ENCODE measurements around the gene ETV2. TPM values are rescaled to one million over a fixed set of nuclear protein-coding genes. Genes with fewer than 3 reads are reported as not detected.

Gene ETV2
- total RNA-seq, 2 experiments from 2014 or later, result 2.0 to 2.1 TPM

DNA sequence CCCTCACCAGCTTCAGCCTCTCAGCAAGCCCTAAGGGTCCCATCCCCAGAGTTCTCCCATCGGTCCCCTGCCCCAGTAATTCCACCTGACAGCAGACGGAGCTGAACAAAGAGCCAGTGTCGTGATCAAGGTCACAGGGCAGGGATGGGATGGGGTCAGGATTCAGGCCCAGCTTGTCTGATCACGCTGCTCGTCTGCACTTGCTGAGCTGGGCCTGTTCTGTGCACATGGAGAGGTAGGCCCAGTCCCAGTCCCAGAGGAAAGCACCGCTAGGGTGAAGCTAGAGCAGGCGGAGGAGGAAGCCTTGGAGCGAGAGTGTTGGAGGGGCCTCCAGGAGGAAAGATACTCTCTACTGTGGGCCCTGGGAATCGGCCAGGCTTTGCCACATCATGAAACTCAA, 19.8 kb upstream of the ETV2 start:
- CTCF ChIA-PET, result no interaction called here
- POLR2A ChIA-PET, result interaction anchor here (0.6 kb wide), 1 partner anchor 8 kb away, joined by 7 read pairs; no protein-coding TSS in a partner anchor

DNA sequence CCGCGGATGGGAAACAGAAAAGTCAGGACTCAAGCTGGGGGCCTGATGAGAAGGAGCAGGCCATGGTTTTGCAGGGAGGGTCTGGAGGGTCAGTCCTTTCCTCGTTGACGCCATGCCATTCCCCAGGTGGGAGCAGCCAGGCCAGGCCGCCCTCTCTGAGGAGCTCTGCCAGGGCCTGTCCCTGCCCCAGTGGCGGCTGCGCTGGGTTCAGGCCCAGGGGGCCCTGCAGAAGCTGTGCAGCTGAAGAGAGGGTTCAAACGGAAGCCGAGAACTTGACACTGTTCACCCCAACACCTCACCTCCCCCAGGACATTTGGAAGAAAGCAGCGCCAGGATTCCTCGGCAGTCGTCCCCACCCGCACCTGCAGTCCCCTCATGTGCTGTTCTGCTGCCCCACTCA, 18.8 kb upstream of the ETV2 start:
- ChIA-PET POLR2A (interaction anchor here (0.9 to 1.1 kb wide), 2 partner anchors 10 to 15 kb away, joined by 3 read pairs; partner anchors contain the start of gene HAUS5), CTCF (no interaction called here)

DNA sequence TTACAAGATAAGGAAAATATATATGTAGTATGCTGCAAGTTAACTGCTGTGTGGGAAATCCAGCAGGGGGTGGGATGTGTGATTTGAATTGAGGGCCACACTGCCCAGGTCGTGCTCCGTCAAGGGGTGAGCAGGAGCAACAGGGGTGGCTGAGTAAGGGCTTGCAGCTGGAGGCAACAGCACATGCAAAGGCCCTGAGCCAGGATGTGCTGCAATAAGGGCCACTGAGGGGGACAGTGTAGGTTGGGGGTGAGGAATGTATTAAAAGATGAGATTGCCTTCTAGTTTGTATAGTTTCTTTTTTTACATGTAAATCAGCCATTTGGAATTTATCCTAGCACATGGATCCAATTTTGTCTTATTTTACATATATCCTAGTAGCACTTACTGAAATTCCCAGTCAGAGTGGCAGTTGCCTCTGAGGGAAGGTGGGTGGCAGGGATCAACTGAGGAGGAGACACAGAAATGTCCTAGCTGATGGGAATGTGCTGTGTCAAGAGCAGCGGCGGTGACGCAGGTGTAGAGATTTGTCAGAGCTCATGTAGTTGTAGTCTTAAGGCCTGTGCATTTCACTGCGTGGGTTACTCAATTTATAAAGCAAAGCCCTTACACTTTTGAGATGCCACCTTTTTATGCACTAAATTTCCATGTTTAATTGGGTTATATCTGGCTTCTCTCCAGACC, 18.1 kb upstream of the ETV2 start:
- ChIA-PET POLR2A (interaction anchor here (0.9 kb wide), 1 partner anchor 11 kb away, joined by 3 read pairs; the partner anchor contains the start of gene HAUS5), CTCF (interaction anchor here (0.7 kb wide), 1 partner anchor 1747 kb away, joined by 4 read pairs; no protein-coding TSS in a partner anchor)

DNA sequence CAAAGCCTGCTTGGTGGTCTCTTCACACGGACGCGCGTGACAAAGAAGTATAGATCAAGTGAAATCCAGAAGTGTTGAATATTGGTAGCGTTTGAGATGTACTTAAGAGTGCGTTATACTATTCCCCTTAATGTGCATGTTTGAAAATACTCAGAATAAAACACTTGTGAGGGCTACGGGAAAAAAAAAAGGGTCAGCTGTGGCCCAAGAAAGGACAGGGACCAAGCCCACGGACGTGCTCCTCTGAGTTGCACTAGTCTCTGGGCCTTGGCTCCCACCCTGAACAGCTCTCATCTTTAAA, 13.3 kb upstream of the ETV2 start:
- ChIA-PET CTCF (no interaction called here), POLR2A (no interaction called here)

DNA sequence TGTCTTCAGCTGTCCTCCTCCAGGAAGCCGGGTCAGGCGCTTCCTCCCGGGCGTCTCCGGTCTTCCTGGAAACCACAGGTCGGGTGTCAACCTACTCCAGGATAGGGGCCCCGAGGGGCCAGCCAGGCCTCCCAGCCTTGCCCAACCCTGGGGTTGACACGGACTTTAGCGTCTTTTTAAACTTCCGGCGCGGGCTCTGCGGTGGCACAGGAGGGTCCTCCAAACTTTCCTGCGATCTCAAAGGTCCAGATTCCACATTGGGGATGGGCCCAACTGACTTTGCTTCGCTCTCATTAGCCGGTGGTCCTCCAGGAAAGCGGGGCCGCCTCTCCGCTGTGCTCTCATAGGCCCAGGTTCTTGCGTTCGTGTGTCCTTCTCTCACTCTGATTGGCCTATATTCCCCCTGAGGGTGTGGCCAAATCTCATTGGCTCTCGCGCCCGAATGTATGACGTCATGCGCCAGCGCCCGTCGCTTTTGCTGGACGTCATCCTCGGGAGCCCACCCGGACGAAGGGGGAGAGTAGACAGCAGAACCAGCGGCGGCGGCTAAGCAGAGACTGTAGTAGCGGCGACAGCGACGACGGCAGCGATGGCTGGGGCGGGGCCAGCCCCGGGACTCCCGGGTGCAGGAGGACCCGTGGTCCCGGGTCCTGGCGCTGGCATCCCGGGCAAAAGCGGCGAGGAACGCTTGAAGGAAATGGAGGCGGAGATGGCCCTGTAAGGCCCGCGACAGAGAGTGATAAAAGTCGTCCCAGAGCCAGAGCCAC, 12.8 kb upstream of the ETV2 start, which contains the start of gene RBM42:
TSS of gene RBM42 (plus strand) at position 472 of the 767 bp plus-strand sequence. CDS start at position 590, 118 bp downstream.
- ChIA-PET CTCF (no interaction called here), POLR2A (no interaction called here)

DNA sequence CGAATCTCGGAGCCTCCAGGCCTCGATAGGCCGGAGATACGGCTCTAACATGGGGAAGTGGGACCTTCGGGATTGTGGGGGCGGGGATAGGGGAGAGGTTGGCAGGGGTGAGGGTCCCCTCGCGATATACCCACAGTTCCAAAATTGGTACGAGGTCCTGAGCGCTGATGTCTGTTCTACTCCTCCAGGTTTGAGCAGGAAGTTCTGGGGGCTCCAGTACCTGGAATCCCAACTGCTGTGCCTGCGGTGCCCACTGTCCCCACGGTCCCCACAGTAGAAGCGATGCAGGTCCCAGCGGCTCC, 12.3 kb upstream of the ETV2 start:
- ChIA-PET CTCF (no interaction called here), POLR2A (interaction anchor here (1.0 kb wide), 1 partner anchor 14 kb away, joined by 6 read pairs; no protein-coding TSS in a partner anchor)

DNA sequence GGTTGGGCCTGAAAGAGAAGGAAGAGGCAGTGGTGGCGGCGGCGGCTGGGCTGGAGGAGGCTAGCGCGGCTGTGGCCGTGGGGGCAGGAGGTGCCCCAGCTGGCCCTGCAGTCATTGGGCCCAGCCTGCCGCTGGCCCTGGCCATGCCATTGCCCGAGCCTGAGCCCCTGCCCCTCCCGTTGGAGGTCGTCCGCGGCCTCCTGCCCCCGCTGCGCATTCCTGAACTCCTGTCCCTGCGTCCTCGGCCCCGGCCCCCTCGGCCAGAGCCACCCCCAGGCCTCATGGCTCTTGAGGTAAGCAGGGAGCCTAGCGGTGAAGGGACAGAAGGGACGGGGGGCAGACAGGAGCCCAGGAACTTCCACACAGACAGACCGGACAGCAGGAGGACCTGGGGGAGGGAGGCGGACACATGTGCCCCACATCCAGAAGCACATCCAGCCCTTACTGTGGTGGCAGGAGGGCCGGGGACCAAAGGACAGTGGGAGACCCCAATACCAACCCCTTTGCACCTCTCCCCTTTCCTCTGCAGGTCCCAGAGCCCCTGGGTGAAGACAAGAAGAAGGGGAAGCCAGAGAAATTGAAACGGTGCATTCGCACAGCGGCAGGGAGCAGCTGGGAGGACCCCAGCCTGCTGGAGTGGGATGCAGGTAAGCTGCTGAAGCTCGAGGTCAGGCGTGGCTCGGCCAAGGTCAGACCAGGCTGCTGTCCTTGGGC, 7.7 kb upstream of the ETV2 start:
- POLR2A ChIA-PET, result no interaction called here

DNA sequence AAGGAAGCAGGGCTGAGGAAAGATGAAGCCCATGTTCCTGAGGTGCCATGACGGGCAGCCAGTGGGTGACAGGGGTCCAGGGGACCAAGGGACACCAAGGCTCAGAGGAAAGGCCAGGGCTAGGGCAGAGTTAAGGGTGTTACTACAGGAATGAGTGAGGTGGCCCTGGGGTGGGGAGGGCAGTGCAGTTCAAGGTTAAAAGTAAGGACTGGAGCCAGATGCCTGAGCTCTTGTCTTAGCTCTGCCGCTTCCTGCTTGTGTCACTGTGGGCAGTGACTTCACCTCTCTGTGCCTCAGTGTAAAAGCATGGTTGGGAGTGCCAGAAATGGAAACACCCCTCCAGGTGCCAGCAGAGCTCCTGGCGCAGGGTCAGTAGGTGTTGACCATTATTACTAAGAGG, 4.9 kb upstream of the ETV2 start:
- ChIA-PET POLR2A (no interaction called here), CTCF (no interaction called here)

More for the DNA sequence above, 7.7 kb upstream of the ETV2 start:
- CTCF ChIA-PET, result no interaction called here

DNA sequence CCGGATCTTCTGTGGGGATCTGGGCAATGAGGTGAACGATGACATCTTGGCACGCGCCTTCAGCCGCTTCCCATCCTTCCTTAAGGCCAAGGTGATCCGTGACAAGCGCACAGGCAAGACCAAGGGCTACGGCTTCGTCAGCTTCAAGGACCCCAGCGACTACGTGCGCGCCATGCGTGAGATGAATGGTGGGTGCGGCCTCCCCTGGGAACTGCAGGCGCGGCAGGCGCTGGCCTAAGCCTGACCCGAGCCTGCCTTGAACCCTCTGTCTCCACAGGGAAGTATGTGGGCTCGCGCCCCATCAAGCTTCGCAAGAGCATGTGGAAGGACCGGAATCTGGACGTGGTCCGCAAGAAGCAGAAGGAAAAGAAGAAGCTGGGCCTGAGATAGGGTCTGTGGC, 4.4 kb upstream of the ETV2 start:
- POLR2A ChIA-PET, result interaction anchor here (0.9 kb wide), 1 partner anchor 15 kb away, joined by 3 read pairs; no protein-coding TSS in a partner anchor
- CTCF ChIA-PET, result no interaction called here

DNA sequence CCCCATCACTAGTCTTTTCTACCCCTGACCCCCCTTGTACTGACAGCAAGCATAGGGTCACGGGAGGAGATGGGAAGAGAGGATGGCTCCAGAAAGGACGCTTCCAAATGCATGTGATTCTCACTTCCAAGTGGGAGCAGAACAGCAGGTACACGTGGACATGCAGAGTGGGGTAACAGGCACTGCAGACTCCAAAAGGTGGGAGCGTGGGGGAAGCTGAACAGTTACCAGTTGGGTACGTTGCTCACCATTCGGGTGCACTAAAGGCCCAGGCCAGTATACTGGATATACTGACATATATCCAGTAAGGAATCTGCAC, 2.3 kb upstream of the ETV2 start:
- ChIA-PET POLR2A (no interaction called here), CTCF (no interaction called here)

DNA sequence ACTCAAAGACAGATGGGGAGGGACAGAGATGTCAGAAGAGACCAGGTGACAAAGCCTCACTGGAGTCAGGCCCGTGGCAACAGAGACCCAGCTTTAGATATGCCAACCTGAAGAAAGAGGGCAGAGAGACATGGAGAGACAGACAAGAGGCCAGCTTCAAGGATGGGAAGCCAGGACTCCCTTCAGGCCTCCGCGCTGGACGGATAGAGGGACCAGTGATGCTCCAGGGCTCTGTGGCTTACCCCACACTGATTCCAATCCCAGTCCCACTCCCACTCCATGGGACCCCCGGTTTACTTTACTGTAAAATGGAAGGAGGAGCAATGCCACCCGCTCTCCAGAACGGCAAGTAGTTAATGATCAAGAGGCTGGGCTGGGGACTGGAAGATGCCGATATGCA, 1.7 kb upstream of the ETV2 start:
- POLR2A ChIA-PET, result no interaction called here
- CTCF ChIA-PET, result interaction anchor here (1.8 kb wide), 1 partner anchor 91 kb away, joined by 5 read pairs; no protein-coding TSS in a partner anchor

DNA sequence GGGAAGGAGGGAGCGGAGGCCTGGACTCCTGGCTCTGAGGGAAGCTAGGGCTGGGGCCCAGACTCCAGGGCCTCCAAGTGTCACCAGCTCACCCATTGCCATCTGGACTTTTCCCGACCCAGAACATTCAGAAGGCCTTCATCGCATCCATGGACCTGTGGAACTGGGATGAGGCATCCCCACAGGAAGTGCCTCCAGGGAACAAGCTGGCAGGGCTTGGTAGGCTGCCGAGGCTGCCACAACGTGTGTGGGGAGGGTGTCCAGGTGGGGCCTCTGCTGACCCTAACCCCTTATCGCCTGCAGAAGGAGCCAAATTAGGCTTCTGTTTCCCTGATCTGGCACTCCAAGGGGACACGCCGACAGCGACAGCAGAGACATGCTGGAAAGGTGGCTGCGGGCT, 767 bp downstream of the ETV2 start:
- CTCF ChIA-PET, result interaction anchor here (0.6 kb wide), 1 partner anchor 17 kb away, joined by 4 read pairs; no protein-coding TSS in a partner anchor
- POLR2A ChIA-PET, result interaction anchor here (0.7 to 0.8 kb wide), 2 partner anchors 13 to 26 kb away, joined by 4 to 6 read pairs; no protein-coding TSS in a partner anchor

DNA sequence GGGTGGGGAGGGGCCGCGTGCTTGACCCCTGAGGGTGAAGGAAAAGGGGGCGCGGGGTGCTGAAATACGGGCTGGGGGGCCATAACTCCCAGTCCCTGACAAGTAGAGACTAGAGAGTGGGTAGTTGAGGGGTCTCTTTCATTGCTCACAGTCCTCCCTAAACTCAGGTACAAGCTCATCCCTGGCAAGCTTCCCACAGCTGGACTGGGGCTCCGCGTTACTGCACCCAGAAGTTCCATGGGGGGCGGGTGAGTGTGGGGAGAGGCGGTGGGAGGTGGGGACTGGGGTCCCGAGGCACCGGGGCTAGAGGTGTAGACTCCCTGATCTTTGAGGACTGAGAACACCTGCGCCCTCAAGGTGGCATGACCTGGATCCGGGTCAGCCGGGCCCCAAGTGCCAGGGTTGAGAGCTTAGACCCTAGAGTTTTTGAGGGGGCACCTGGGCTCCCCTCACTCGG, 1.3 kb downstream of the ETV2 start:
- POLR2A ChIA-PET, result interaction anchor here (0.7 to 0.8 kb wide), 2 partner anchors 13 to 26 kb away, joined by 4 to 6 read pairs; no protein-coding TSS in a partner anchor
- CTCF ChIA-PET, result no interaction called here

DNA sequence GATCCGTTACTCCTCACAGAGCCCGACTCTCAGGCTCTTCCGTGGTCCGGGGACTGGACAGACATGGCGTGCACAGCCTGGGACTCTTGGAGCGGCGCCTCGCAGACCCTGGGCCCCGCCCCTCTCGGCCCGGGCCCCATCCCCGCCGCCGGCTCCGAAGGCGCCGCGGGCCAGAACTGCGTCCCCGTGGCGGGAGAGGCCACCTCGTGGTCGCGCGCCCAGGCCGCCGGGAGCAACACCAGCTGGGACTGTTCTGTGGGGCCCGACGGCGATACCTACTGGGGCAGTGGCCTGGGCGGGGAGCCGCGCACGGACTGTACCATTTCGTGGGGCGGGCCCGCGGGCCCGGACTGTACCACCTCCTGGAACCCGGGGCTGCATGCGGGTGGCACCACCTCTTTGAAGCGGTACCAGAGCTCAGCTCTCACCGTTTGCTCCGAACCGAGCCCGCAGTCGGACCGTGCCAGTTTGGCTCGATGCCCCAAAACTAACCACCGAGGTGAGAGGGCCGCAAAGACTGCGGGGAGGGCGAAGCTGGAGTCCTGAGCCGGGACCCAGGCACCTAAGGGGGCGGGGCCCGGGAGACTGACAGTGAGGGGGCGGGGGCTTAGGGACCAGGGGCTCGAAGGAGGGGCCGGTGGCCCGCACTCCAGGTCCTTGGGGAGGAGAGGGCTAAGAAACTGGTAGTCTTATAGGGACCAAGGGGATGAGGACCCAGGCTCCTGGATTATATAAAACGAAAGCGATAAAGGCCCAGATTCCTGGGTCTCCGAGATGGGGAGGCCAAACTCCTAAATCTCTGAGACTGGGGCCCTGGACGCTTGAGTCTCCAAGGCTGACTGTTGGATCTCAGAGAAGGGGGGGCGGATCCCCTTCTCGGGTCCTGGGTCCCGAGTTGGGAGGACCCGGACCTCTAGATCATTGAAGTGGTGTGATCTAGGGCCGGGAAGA, 2.0 kb downstream of the ETV2 start:
- ChIA-PET CTCF (interaction anchor here (0.7 to 1.2 kb wide), 2 partner anchors 64 to 133 kb away, joined by 3 to 7 read pairs; no protein-coding TSS in a partner anchor), POLR2A (interaction anchor here (0.8 kb wide), 1 partner anchor 14 kb away, joined by 6 read pairs; no protein-coding TSS in a partner anchor)

DNA sequence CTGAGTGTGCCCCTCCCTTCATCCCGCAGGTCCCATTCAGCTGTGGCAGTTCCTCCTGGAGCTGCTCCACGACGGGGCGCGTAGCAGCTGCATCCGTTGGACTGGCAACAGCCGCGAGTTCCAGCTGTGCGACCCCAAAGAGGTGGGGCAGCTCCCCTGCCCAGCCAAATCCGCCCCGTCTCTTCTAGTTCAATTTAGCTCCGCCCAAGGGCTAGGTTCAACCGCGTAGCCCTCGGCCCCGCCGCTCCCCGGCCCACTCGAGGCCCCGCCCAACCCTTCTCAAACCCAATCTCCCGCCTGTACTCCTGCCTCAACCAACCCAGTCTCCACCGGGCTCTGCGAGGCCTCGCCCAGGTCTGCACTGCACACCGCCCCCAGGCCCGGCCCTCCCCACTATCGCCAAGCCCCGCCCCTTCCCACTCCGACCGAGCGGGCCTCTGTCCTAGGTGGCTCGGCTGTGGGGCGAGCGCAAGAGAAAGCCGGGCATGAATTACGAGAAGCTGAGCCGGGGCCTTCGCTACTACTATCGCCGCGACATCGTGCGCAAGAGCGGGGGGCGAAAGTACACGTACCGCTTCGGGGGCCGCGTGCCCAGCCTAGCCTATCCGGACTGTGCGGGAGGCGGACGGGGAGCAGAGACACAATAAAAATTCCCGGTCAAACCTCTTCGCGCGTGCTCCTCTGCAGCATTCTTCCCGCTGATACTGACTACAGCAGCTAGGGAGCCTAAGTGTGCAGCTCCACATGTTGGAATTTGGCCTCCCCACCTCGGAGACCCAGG, 2.9 kb downstream of the ETV2 start:
- ChIA-PET POLR2A (no interaction called here), CTCF (interaction anchor here (0.7 to 1.2 kb wide), 2 partner anchors 63 to 134 kb away, joined by 3 to 7 read pairs; no protein-coding TSS in a partner anchor)

DNA sequence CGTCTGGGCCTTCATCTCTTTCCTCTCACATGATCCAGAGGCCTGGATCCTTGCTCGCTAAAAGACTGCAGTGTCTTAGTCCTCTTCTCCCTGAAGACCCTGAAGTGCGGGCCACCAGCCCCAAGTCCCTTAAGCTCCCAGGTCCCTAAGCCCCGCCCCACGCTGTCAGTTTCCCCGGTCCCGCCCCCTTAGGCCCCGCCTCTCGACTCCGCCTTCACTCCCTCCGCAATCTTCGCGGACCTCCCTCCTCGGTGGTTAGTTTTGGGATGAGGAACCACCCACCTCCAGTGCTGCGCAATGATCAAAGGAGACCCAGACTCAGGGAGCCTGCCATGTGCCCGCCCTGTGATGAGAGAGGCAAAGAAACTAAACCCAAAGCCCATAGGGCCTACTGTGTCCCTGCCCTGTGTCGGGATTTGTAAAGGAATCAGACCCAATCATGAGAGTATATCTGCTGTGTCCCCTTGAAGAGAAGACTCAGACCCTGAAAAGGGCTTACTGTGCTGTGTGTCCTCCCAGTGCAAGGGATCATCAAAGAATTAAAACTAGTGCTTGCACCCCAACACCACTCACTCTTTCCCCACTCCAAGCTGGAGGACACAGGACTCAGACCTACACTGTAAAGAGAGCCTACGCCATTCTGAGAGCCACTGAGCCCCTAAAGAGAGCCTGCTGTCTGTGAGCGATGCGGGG, 3.6 kb downstream of the ETV2 start:
- CTCF ChIA-PET, result no interaction called here
- POLR2A ChIA-PET, result interaction anchor here (0.5 kb wide), 1 partner anchor 10 kb away, joined by 4 read pairs; no protein-coding TSS in a partner anchor

DNA sequence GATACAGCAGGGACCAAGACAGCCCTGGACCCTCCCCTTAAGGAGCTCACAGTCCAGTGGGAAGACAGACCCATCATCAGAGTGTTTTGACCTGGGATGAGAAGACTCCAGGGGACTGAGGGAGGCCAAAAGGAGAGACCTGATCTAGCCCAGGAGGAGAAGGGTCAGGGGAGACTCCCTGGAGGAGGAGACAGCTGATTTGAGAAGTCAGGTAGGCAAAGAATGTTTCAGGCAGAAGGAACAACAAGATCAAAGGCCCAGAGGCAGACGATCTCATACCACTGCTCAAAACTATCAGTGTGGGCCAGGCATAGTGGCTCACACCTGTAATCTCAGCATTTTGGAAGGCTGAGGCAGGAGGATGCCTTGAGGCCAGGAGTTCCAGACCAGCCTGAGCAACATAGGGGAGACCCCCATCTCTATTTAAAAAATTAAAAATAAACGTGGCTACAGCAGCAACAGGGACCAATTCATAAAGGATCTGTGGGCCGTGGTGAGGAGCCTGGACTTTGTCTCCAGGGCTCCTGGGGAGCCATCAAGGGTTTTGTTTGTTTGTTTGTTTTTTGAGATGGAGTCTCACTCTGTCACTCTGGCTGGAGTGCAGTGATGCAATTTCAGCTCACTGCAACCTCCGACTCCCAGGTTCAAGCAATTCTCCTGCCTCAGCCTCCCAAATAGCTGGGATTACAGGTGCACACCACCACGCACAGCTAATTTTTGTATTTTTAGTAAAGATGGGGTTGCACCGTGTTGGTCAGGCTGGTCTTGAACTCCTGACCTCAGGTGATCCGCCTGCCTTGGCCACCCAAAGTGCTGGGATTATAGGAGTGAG, 4.4 kb downstream of the ETV2 start:
- CTCF ChIA-PET, result no interaction called here
- POLR2A ChIA-PET, result no interaction called here
